IMR-90 (cell line): Measurements from ENCODE around the gene SERPINB2. TPM values are rescaled to one million over a fixed set of nuclear protein-coding genes. Genes with fewer than 3 reads are reported as not detected.

ENCODE experiments used
- ATAC-seq: fragments of 200-7000 bp; cut with Tn5 transposase; 2 replicates; pipeline ENCODE4 v1.9.1; 2020; ENCODE audit warnings: low read depth, mild to moderate bottlenecking, moderate library complexity
- BruUV-seq: library from RNA; stranded (reverse); fragments of 400-500 nt; replicated peaks from 2 replicates; lab custom pipeline; 2021; lab: Mats Ljungman, UMichigan
- CTCF ChIA-PET: fragments of 300-600 bp; formaldehyde crosslinking; extraction: SDS; loops from one replicate; lab custom pipeline; 2021; ENCODE audit warnings: antibody characterized with exemption; lab: Yijun Ruan, JAX
- POLR2A ChIA-PET: fragments of 300-600 bp; sonication (Branson Sonifier 250); formaldehyde crosslinking; loops from one replicate; lab custom pipeline; 2022; ENCODE audit warnings: antibody characterized with exemption; ENCODE audit not compliant: unreplicated experiment; lab: Charles Lee
- DNase-seq: peaks from one replicate; pipeline ENCODE4 v3.0.0; 2013
- H2AFZ ChIP-seq: replicated peaks from 2 replicates; pipeline ENCODE3; 2013; ENCODE audit warnings: low read length, mild to moderate bottlenecking; ENCODE audit not compliant: poor library complexity
- H2AK5ac ChIP-seq: 2 replicates; pipeline ENCODE4 v1.6.1; 2013; ENCODE audit warnings: low read depth, low read length, inconsistent platforms
- H2AK9ac ChIP-seq: replicated peaks from 2 replicates; pipeline ENCODE3; 2013; ENCODE audit warnings: mild to moderate bottlenecking, low read depth, low read length, moderate library complexity; ENCODE audit not compliant: poor library complexity
- H2BK120ac ChIP-seq: 2 replicates; pipeline ENCODE4 v1.6.1; 2013; ENCODE audit warnings: low read depth, low read length, inconsistent platforms
- H2BK15ac ChIP-seq: 3 replicates; pipeline ENCODE4 v1.6.1; 2013; ENCODE audit warnings: low read depth, low read length, inconsistent platforms
- H2BK20ac ChIP-seq: 2 replicates; pipeline ENCODE4 v1.6.1; 2013; ENCODE audit warnings: low read depth, mild to moderate bottlenecking, inconsistent platforms, low read length, moderate library complexity
- H2BK5ac ChIP-seq: 2 replicates; pipeline ENCODE4 v1.6.1; 2013; ENCODE audit warnings: mild to moderate bottlenecking, low read depth, low read length, inconsistent platforms; ENCODE audit not compliant: poor library complexity, severe bottlenecking
- H3K14ac ChIP-seq: replicated peaks from 2 replicates; pipeline ENCODE4 v1.6.1; 2013; ENCODE audit warnings: low read depth, low read length, inconsistent platforms
- H3K18ac ChIP-seq: 2 replicates; pipeline ENCODE4 v1.6.1; 2013; ENCODE audit warnings: low read depth, low read length, control low read depth
- H3K23ac ChIP-seq: 2 replicates; pipeline ENCODE4 v1.6.1; 2013; ENCODE audit warnings: low read depth, low read length, inconsistent platforms
- H3K27ac ChIP-seq: 2 replicates; pipeline ENCODE4 v1.5.1; 2013; ENCODE audit warnings: mild to moderate bottlenecking, control low read depth, low read length; ENCODE audit not compliant: insufficient read depth
- H3K27me3 ChIP-seq: 2 replicates; pipeline ENCODE4 v1.6.1; 2013; ENCODE audit warnings: low read length; ENCODE audit not compliant: control insufficient read depth, insufficient read depth
- H3K36me3 ChIP-seq: 2 replicates; pipeline ENCODE4 v1.6.1; 2013; ENCODE audit warnings: low read length, mixed read lengths; ENCODE audit not compliant: control insufficient read depth, insufficient read depth
- H3K4ac ChIP-seq: 2 replicates; pipeline ENCODE4 v1.6.1; 2013; ENCODE audit warnings: low read depth, low read length, inconsistent platforms
- H3K4me1 ChIP-seq: 2 replicates; pipeline ENCODE4 v1.6.1; 2013; ENCODE audit warnings: low read length, mixed read lengths; ENCODE audit not compliant: control insufficient read depth, insufficient read depth
- H3K4me2 ChIP-seq: 2 replicates; pipeline ENCODE4 v1.6.1; 2013; ENCODE audit warnings: low read depth, mild to moderate bottlenecking, control low read depth, low read length, moderate library complexity
- H3K4me3 ChIP-seq: 2 replicates; pipeline ENCODE4 v1.5.1; 2013; ENCODE audit warnings: low read depth, mild to moderate bottlenecking, control low read depth, low read length, moderate library complexity; ENCODE audit not compliant: insufficient read depth
- H3K56ac ChIP-seq: 2 replicates; pipeline ENCODE4 v1.6.1; 2013; ENCODE audit warnings: low read length, inconsistent platforms; ENCODE audit not compliant: insufficient read depth; ENCODE audit errors: extremely low read depth
- H3K79me1 ChIP-seq, 2 experiments: 2 replicates each; pipeline ENCODE4 v1.6.1; 2013; ENCODE audit warnings: low read length in 2 of 2, inconsistent platforms in 1 of 2, low read depth in 1 of 2
- H3K9ac ChIP-seq: 2 replicates; pipeline ENCODE4 v1.6.1; 2013; ENCODE audit warnings: low read depth, low read length, control low read depth
- H3K9me1 ChIP-seq: 2 replicates; pipeline ENCODE4 v1.6.1; 2013; ENCODE audit warnings: low read length, inconsistent platforms; ENCODE audit not compliant: insufficient read depth
- H3K9me3 ChIP-seq: 2 replicates; pipeline ENCODE4 v1.6.1; 2013; ENCODE audit warnings: low read length; ENCODE audit not compliant: control insufficient read depth, insufficient read depth
- H4K20me1 ChIP-seq: 2 replicates; pipeline ENCODE4 v1.6.1; 2013; ENCODE audit warnings: low read length, inconsistent platforms; ENCODE audit not compliant: insufficient read depth
- H4K5ac ChIP-seq: 2 replicates; pipeline ENCODE4 v1.6.1; 2013; ENCODE audit warnings: mild to moderate bottlenecking, low read depth, low read length, control low read depth
- H4K8ac ChIP-seq, 2 experiments: 2 replicates each; pipeline ENCODE4 v1.6.1; 2013; ENCODE audit warnings: low read depth in 2 of 2, low read length in 2 of 2, control low read depth in 1 of 2, inconsistent platforms in 1 of 2
- H4K91ac ChIP-seq: 2 replicates; pipeline ENCODE4 v1.6.1; 2013; ENCODE audit warnings: low read depth, low read length, inconsistent platforms; ENCODE audit not compliant: insufficient read depth
- BHLHE40 ChIP-seq: fragments of 150-350 bp; IDR thresholded peaks from 2 replicates; pipeline ENCODE4 v1.6.1; 2016; ENCODE audit warnings: mild to moderate bottlenecking, low read depth, low read length
- CEBPB ChIP-seq: IDR thresholded peaks from 2 replicates; pipeline ENCODE4 v1.6.1; 2012; ENCODE audit warnings: low read depth, low read length, improper control_type of control experiment
- CHD1 ChIP-seq: IDR thresholded peaks from 2 replicates; pipeline ENCODE4 v1.6.1; 2012; ENCODE audit warnings: low read depth, low read length, improper control_type of control experiment
- FOS ChIP-seq: fragments of 150-350 bp; IDR thresholded peaks from 2 replicates; pipeline ENCODE4 v1.6.1; 2016; ENCODE audit warnings: low read depth, low read length
- MAFK ChIP-seq: IDR thresholded peaks from 2 replicates; pipeline ENCODE4 v1.6.1; 2012; ENCODE audit warnings: low read depth, low read length, improper control_type of control experiment
- MAZ ChIP-seq: IDR thresholded peaks from 2 replicates; pipeline ENCODE4 v1.6.1; 2012; ENCODE audit warnings: low read depth, mild to moderate bottlenecking, low read length, improper control_type of control experiment, moderate library complexity, borderline replicate concordance
- MXI1 ChIP-seq: IDR thresholded peaks from 2 replicates; pipeline ENCODE4 v1.6.1; 2012; ENCODE audit warnings: low read depth, mild to moderate bottlenecking, low read length, moderate library complexity, borderline replicate concordance
- NFE2L2 ChIP-seq: fragments of 150-350 bp; IDR thresholded peaks from 2 replicates; pipeline ENCODE4 v1.6.1; 2016; ENCODE audit warnings: low read depth, mild to moderate bottlenecking, low read length
- POLR2A ChIP-seq: IDR thresholded peaks from 2 replicates; pipeline ENCODE4 v1.6.1; 2012; ENCODE audit warnings: mild to moderate bottlenecking, low read depth, low read length
- RAD21 ChIP-seq: IDR thresholded peaks from 2 replicates; pipeline ENCODE4 v1.6.1; 2012; ENCODE audit warnings: low read length, improper control_type of control experiment
- RCOR1 ChIP-seq: IDR thresholded peaks from 2 replicates; pipeline ENCODE4 v1.6.1; 2012; ENCODE audit warnings: mild to moderate bottlenecking, low read length, improper control_type of control experiment; ENCODE audit not compliant: insufficient replicate concordance
- RFX5 ChIP-seq: IDR thresholded peaks from 2 replicates; pipeline ENCODE4 v1.8.0; 2012; ENCODE audit warnings: low read depth, mild to moderate bottlenecking, low read length, moderate library complexity
- SMC3 ChIP-seq: fragments of 150-350 bp; IDR thresholded peaks from 2 replicates; pipeline ENCODE4 v1.6.1; 2016; ENCODE audit warnings: low read depth, mild to moderate bottlenecking, antibody characterized with exemption, low read length, moderate library complexity
- WGBS, 2 experiments: methylation state at CpG; one replicate each; pipeline versions ENCODE4 v1.1.5 to v1.1.7; 2013; ENCODE audit warnings: missing lambda C conversion rate in 2 of 2; ENCODE audit not compliant: insufficient read length in 1 of 2; ENCODE audit errors: extremely low coverage in 2 of 2; 5-methylcytosine and 5-hydroxymethylcytosine counted together
- dilution Hi-C: fragments of 300-500 bp; cut with HindIII; formaldehyde crosslinking; loops from one replicate; pipeline ENCODE4 v1.14.3; 2018; ENCODE audit warnings: low sequenced_read_pairs; ENCODE audit not compliant: unreplicated experiment
- in situ Hi-C: fragments of 300-500 bp; cut with MboI; formaldehyde crosslinking; loops from 3 replicates; pipeline ENCODE4 v1.14.3; 2019; ENCODE audit warnings: low sequenced_read_pairs, inconsistent platforms, mixed read lengths
- intact Hi-C: fragments of 100-400 bp; cut with micrococcal nuclease; formaldehyde crosslinking; loops from 2 replicates; pipeline ENCODE4 v1.10.0; 2022
- polyA plus RNA-seq, 3 experiments: library from polyadenylated mRNA; depleted of rRNA; stranded (reverse); fragments of >200 nt; gene quantifications; 2 replicates each; pipeline ENCODE4 v1.2.3, GENCODE V29; 2012; ENCODE audit warnings: low replicate concordance in 1 of 3
- total RNA-seq: library from RNA; depleted of rRNA; stranded (reverse); fragments of >200 nt; gene quantifications from 2 replicates; pipeline ENCODE4 v1.2.3, GENCODE V29; 2012
- TF ChIP-seq, protein P1 (sequence below): fragments of 150-350 bp; IDR thresholded peaks from 2 replicates; pipeline ENCODE4 v1.6.1; 2016; ENCODE audit warnings: low read depth, mild to moderate bottlenecking, low read length, moderate library complexity, borderline replicate concordance
- TF ChIP-seq, protein P2 (sequence below): conservative IDR thresholded peaks from 2 replicates; pipeline ENCODE4 v1.5.1; 2012; ENCODE audit warnings: mild to moderate bottlenecking, low read depth, low read length, improper control_type of control experiment
- TF ChIP-seq, protein P3 (sequence below): fragments of 150-350 bp; IDR thresholded peaks from 2 replicates; pipeline ENCODE4 v1.6.1; 2017; ENCODE audit warnings: mild to moderate bottlenecking, antibody characterized with exemption, low read length, low read depth

Gene SERPINB2
- total and polyA plus RNA-seq, 2 of the 4 experiments (the other 2 are of a cell fraction), result 32.1 to 43.0 TPM

DNA sequence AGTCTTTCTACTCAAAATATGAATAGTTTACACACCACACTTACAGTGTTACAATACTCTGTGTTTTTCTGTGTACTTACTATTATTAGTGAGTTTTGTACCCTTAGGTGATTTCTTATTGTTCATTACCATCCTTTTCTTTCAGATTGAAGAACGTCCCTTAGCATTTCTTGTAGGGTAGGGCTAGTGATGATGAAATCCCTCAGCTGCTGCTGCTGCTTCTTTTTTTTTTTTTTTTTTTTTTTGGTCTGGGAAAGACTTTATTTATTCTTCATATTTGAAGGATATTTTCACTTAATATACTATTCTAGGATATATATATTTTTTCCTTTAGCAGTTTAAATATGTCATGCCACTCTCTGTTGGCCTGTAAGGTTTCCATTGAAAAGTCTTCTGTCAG lies 29.0 kb upstream of the SERPINB2 start:
- ChIA-PET CTCF (no interaction called here), POLR2A (no interaction called here)
- TF ChIP-seq FOS (no peak), RFX5 (no peak), CHD1 (no peak), BHLHE40 (no peak), POLR2A (no peak), MXI1 (no peak), MAFK (no peak), CEBPB (no peak), RAD21 (no peak), NFE2L2 (no peak), RCOR1 (no peak), MAZ (no peak), SMC3 (no peak)
- TF ChIP-seq, protein P1, sequence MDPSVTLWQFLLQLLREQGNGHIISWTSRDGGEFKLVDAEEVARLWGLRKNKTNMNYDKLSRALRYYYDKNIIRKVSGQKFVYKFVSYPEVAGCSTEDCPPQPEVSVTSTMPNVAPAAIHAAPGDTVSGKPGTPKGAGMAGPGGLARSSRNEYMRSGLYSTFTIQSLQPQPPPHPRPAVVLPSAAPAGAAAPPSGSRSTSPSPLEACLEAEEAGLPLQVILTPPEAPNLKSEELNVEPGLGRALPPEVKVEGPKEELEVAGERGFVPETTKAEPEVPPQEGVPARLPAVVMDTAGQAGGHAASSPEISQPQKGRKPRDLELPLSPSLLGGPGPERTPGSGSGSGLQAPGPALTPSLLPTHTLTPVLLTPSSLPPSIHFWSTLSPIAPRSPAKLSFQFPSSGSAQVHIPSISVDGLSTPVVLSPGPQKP, result no peak
- TF ChIP-seq, protein P2, sequence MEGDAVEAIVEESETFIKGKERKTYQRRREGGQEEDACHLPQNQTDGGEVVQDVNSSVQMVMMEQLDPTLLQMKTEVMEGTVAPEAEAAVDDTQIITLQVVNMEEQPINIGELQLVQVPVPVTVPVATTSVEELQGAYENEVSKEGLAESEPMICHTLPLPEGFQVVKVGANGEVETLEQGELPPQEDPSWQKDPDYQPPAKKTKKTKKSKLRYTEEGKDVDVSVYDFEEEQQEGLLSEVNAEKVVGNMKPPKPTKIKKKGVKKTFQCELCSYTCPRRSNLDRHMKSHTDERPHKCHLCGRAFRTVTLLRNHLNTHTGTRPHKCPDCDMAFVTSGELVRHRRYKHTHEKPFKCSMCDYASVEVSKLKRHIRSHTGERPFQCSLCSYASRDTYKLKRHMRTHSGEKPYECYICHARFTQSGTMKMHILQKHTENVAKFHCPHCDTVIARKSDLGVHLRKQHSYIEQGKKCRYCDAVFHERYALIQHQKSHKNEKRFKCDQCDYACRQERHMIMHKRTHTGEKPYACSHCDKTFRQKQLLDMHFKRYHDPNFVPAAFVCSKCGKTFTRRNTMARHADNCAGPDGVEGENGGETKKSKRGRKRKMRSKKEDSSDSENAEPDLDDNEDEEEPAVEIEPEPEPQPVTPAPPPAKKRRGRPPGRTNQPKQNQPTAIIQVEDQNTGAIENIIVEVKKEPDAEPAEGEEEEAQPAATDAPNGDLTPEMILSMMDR, result no peak
- TF ChIP-seq, protein P3, sequence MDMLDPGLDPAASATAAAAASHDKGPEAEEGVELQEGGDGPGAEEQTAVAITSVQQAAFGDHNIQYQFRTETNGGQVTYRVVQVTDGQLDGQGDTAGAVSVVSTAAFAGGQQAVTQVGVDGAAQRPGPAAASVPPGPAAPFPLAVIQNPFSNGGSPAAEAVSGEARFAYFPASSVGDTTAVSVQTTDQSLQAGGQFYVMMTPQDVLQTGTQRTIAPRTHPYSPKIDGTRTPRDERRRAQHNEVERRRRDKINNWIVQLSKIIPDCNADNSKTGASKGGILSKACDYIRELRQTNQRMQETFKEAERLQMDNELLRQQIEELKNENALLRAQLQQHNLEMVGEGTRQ, result no peak
- Histone ChIP-seq H3K36me3 (no peaks in the 10 kb centered on the region), H2BK15ac (no peak overlapping the region), H3K4me1 (no peaks in the 10 kb centered on the region), H4K91ac (no peak overlapping the region), H3K14ac (no peak overlapping the region), H3K4me2 (no peak overlapping the region), H3K27ac (no peak overlapping the region), H3K9ac (no peak overlapping the region), H4K5ac (no peak overlapping the region), H3K9me3 (no peaks in the 10 kb centered on the region), H2AFZ (no peak overlapping the region), H3K9me1 (0 out of 2 replicates have a peak, but pooled peaks cover 2% of the 10 kb centered on the region), H3K56ac (no peak overlapping the region), H3K79me1 (no peaks in the 10 kb centered on the region), H2BK20ac (no peak overlapping the region), H2BK120ac (no peak overlapping the region), H4K8ac (no peak overlapping the region), H3K27me3 (no peaks in the 10 kb centered on the region), H2AK5ac (no peak overlapping the region), H3K4ac (no peak overlapping the region), H3K23ac (no peak overlapping the region), H3K18ac (no peak overlapping the region), H4K20me1 (no peaks in the 10 kb centered on the region), H2BK5ac (no peak overlapping the region), H3K4me3 (no peak overlapping the region), H2AK9ac (no peak overlapping the region)
- ATAC-seq (no peak), DNase-seq (no peak)
- intact Hi-C loops (no loop called here), in situ Hi-C loops (no loop called here), dilution Hi-C loops (no loop called here)
- BruUV-seq, result no TSS peak
- no CpG with 5 or more reads among the region's 1 CpG for WGBS, 2 experiments
